GM23338 (cell line): ENCODE measurements around the gene RUNX3. TPM values are rescaled to one million over a fixed set of nuclear protein-coding genes. Genes with fewer than 3 reads are reported as not detected.

Experiments
- ATAC-seq: fragments of 200-7000 bp; cut with Tn5 transposase; 3 replicates; pipeline ENCODE4 v1.9.1; 2020
- DNase-seq: peaks from one replicate; pipeline ENCODE4 v3.0.0-alpha.2; 2015; ENCODE audit warnings: low spot score
- H2AFZ ChIP-seq: fragments of 200-600 bp; sonication (generic); 2 replicates; pipeline ENCODE4 v1.8.0; 2016; ENCODE audit warnings: antibody characterized with exemption, mild to moderate bottlenecking, moderate library complexity
- H3F3A ChIP-seq: fragments of 200-600 bp; sonication (generic); replicated peaks from 2 replicates; pipeline ENCODE4 v1.8.0; 2017; ENCODE audit warnings: antibody characterized with exemption, mixed run types, low read depth
- H3K27ac ChIP-seq: fragments of 200-600 bp; sonication (generic); 2 replicates; pipeline ENCODE4 v1.6.1; 2016; ENCODE audit warnings: low read depth
- H3K27me3 ChIP-seq: fragments of 200-600 bp; sonication (generic); 2 replicates; pipeline ENCODE4 v1.8.0; 2016; ENCODE audit warnings: mild to moderate bottlenecking, mixed run types, moderate library complexity; ENCODE audit not compliant: insufficient read depth
- H3K36me3 ChIP-seq: fragments of 200-600 bp; sonication (generic); 2 replicates; pipeline ENCODE4 v1.8.0; 2016; ENCODE audit warnings: mild to moderate bottlenecking; ENCODE audit not compliant: insufficient read depth
- H3K4me1 ChIP-seq: fragments of 200-600 bp; sonication (generic); 2 replicates; pipeline ENCODE4 v1.8.0; 2016; ENCODE audit warnings: mild to moderate bottlenecking, moderate library complexity; ENCODE audit not compliant: insufficient read depth
- H3K4me2 ChIP-seq: fragments of 200-600 bp; sonication (generic); 2 replicates; pipeline ENCODE4 v1.7.1; 2017; ENCODE audit warnings: mixed run types
- H3K4me3 ChIP-seq: fragments of 200-600 bp; sonication (generic); 2 replicates; pipeline ENCODE4 v1.6.1; 2016; ENCODE audit warnings: mixed run types
- H3K79me2 ChIP-seq: fragments of 200-600 bp; sonication (generic); replicated peaks from 2 replicates; pipeline ENCODE4 v1.8.0; 2017; ENCODE audit warnings: mild to moderate bottlenecking; ENCODE audit not compliant: insufficient read depth
- H3K9me2 ChIP-seq: fragments of 200-600 bp; sonication (generic); 2 replicates; pipeline ENCODE4 v1.8.0; 2017; ENCODE audit not compliant: insufficient read depth
- H4K20me1 ChIP-seq: fragments of 200-600 bp; sonication (generic); replicated peaks from 2 replicates; pipeline ENCODE4 v1.8.0; 2017; ENCODE audit warnings: mild to moderate bottlenecking; ENCODE audit not compliant: insufficient read depth
- H3K27ac Mint-ChIP-seq: 2 replicates; pipeline ENCODE4 v1.8.0; 2020; ENCODE audit warnings: inconsistent platforms, mild to moderate bottlenecking, moderate library complexity, mixed read lengths
- H3K27me3 Mint-ChIP-seq: 3 replicates; pipeline ENCODE4 v1.8.0; 2022; ENCODE audit warnings: low read depth, mild to moderate bottlenecking, moderate library complexity, mixed read lengths, inconsistent platforms; ENCODE audit not compliant: insufficient read depth, poor library complexity
- H3K36me3 Mint-ChIP-seq: 3 replicates; pipeline ENCODE4 v1.8.0; 2021; ENCODE audit warnings: low read depth, mild to moderate bottlenecking, inconsistent platforms, moderate library complexity, mixed read lengths
- H3K4me1 Mint-ChIP-seq: 3 replicates; pipeline ENCODE4 v1.8.0; 2020; ENCODE audit warnings: mild to moderate bottlenecking, inconsistent platforms, mixed read lengths
- H3K4me3 Mint-ChIP-seq: 3 replicates; pipeline ENCODE4 v1.8.0; 2021; ENCODE audit warnings: moderate library complexity, mild to moderate bottlenecking, inconsistent platforms, mixed read lengths
- H3K9me3 Mint-ChIP-seq: 3 replicates; pipeline ENCODE4 v1.8.0; 2020; ENCODE audit warnings: moderate library complexity, mild to moderate bottlenecking, inconsistent platforms, mixed read lengths
- CREB1 ChIP-seq: fragments of 250-450 bp; sonication (Bioruptor Pico); IDR thresholded peaks from 2 replicates; pipeline ENCODE4 v1.5.0; 2020; ENCODE audit warnings: low read depth, mild to moderate bottlenecking, moderate library complexity
- CTCF ChIP-seq, 2 experiments: fragments of 200-600 bp in 1 of 2; sonication (generic) in 1 of 2; conservative IDR thresholded peaks; 2 replicates each; pipeline versions ENCODE4 v1.5.1 to v1.6.1; 2016 to 2017; ENCODE audit warnings: antibody characterized with exemption in 2 of 2, low read depth in 2 of 2, mild to moderate bottlenecking in 2 of 2, moderate library complexity in 1 of 2
- ETS1 ChIP-seq: IDR thresholded peaks from 2 replicates; pipeline ENCODE4 v1.6.1; 2016; ENCODE audit warnings: antibody characterized with exemption
- EZH2 ChIP-seq: fragments of 200-600 bp; sonication (generic); IDR thresholded peaks from one replicate; pipeline ENCODE4 v1.8.0; 2017; ENCODE audit warnings: antibody characterized with exemption, mild to moderate bottlenecking, low read depth; ENCODE audit not compliant: unreplicated experiment
- EZH2phosphoT487 ChIP-seq: fragments of 200-600 bp; sonication (generic); IDR thresholded peaks from one replicate; pipeline ENCODE4 v1.8.1; 2018; ENCODE audit warnings: antibody characterized with exemption; ENCODE audit not compliant: unreplicated experiment
- JUNB ChIP-seq: IDR thresholded peaks from one replicate; pipeline ENCODE4 v1.6.1; 2016; ENCODE audit warnings: antibody characterized with exemption; ENCODE audit not compliant: unreplicated experiment
- NANOG ChIP-seq: IDR thresholded peaks from 2 replicates; pipeline ENCODE4 v1.6.1; 2016; ENCODE audit warnings: antibody characterized with exemption, borderline replicate concordance
- POLR2AphosphoS5 ChIP-seq: IDR thresholded peaks from 2 replicates; pipeline ENCODE4 v1.6.1; 2016; ENCODE audit warnings: antibody characterized with exemption, low read depth
- REST ChIP-seq: IDR thresholded peaks from one replicate; pipeline ENCODE4 v1.6.1; 2018; ENCODE audit warnings: antibody characterized with exemption; ENCODE audit not compliant: unreplicated experiment
- STAT1 ChIP-seq: IDR thresholded peaks from one replicate; pipeline ENCODE4 v1.6.1; 2016; ENCODE audit warnings: antibody characterized with exemption; ENCODE audit not compliant: unreplicated experiment
- ZNF114 ChIP-seq: fragments of 250-450 bp; sonication (Bioruptor Pico); IDR thresholded peaks from 2 replicates; pipeline ENCODE4 v1.5.0; 2020; ENCODE audit warnings: mild to moderate bottlenecking, moderate library complexity
- ZNF331 ChIP-seq: fragments of 250-450 bp; sonication (Bioruptor Pico); IDR thresholded peaks from 2 replicates; pipeline ENCODE4 v1.5.0; 2020; ENCODE audit warnings: low read depth, mild to moderate bottlenecking, moderate library complexity
- ZNF462 ChIP-seq: fragments of 250-450 bp; sonication (Bioruptor Pico); IDR thresholded peaks from 2 replicates; pipeline ENCODE4 v1.5.0; 2020; ENCODE audit warnings: mild to moderate bottlenecking, moderate library complexity
- polyA plus RNA-seq: library from polyadenylated mRNA; unstranded; fragments of >200 nt; fragmentation: Nextera tagmentation; extraction: Ambion mirVana; gene quantifications from 2 replicates; pipeline ENCODE4 v1.2.1, GENCODE V29; 2016
- total RNA-seq: library from RNA; depleted of rRNA; stranded (reverse); fragments of >200 nt; shearing (Covaris generic); gene quantifications from 2 replicates; pipeline ENCODE4 v1.2.3, GENCODE V29; 2014

Gene RUNX3
- total and polyA plus RNA-seq, 2 experiments from 2014 or later: 0.23 to 0.73 TPM

- H3K4me3 Mint-ChIP-seq: no peak overlapping the region
- H3K79me2 ChIP-seq: no peaks in the 10 kb centered on the region
- H3K4me2 ChIP-seq: no peak overlapping the region
- no peaks in the 10 kb centered on the region for H3K9me2 ChIP-seq
- peaks cover 8% of the 10 kb centered on the region for H3K4me1 Mint-ChIP-seq
- H3K27me3 Mint-ChIP-seq: peaks cover 13% of the 10 kb centered on the region
- no peaks in the 10 kb centered on the region for H4K20me1 ChIP-seq
- no peaks in the 10 kb centered on the region for H3F3A ChIP-seq
- peaks cover 9% of the 10 kb centered on the region for H3K36me3 Mint-ChIP-seq
- H3K27ac Mint-ChIP-seq: no peak overlapping the region
- no peak overlapping the region for H2AFZ ChIP-seq
- no peak overlapping the region for H3K27ac ChIP-seq
- no peaks in the 10 kb centered on the region for H3K27me3 ChIP-seq
- H3K4me3 ChIP-seq: no peak overlapping the region
- ATAC-seq (no peak), DNase-seq (no peak)
- no peaks in the 10 kb centered on the region for H3K36me3 ChIP-seq
- H3K4me1 ChIP-seq: no peaks in the 10 kb centered on the region
- TF ChIP-seq REST: no peak
- no peak for TF ChIP-seq CREB1 (CRISPR knock-in tag)
- no peak for TF ChIP-seq POLR2AphosphoS5
- TF ChIP-seq ZNF331 (CRISPR knock-in tag): no peak
- no peak for TF ChIP-seq ZNF462 (CRISPR knock-in tag)
- TF ChIP-seq ZNF114: no peak
- TF ChIP-seq EZH2phosphoT487: no peak
- no peak for TF ChIP-seq NANOG
- no peak for TF ChIP-seq EZH2
- TF ChIP-seq ETS1: no peak
- no peak for TF ChIP-seq CTCF (conservative IDR thresholded peaks at IDR 0.05; ENCODE audit: low read depth in 2 of 2)
- no peak for TF ChIP-seq STAT1
- TF ChIP-seq JUNB: no peak
- peaks cover 26% of the 10 kb centered on the region for H3K9me3 Mint-ChIP-seq
Observed at GRCh38 chr1:24895511-24895910, 34.6 kb downstream of the RUNX3 start.
